Aorta (tissue), 5 donors: Measurements from ENCODE around the gene FIBCD1. TPM values are rescaled to one million over a fixed set of nuclear protein-coding genes. Genes with fewer than 3 reads are reported as not detected.

Source experiments
- ATAC-seq: fragments of 200-7000 bp; cut with Tn5 transposase; one replicate; pipeline ENCODE4 v1.9.1; 2022; ENCODE audit warnings: moderate library complexity; ENCODE audit not compliant: low FRiP score
- DNase-seq, 2 donors: peaks; one replicate each; pipeline ENCODE4 v3.0.0-alpha.2; 2020
- H3K27ac ChIP-seq, 2 donors: one replicate each; pipeline ENCODE4 v1.5.1; 2013; ENCODE audit warnings: low read length in 2 of 2, mild to moderate bottlenecking in 2 of 2, moderate library complexity in 2 of 2, control low read depth in 1 of 2, inconsistent platforms in 1 of 2, low read depth in 1 of 2
- H3K27me3 ChIP-seq, 2 donors: one replicate each; pipeline ENCODE4 v1.6.1; 2013; ENCODE audit warnings: control low read depth in 1 of 2, low read length in 1 of 2, mild to moderate bottlenecking in 1 of 2, moderate library complexity in 1 of 2; ENCODE audit not compliant: insufficient read depth in 2 of 2, control insufficient read depth in 1 of 2
- H3K36me3 ChIP-seq, 2 donors: one replicate each; pipeline ENCODE4 v1.6.1; 2013; ENCODE audit warnings: control low read depth in 1 of 2, low read length in 1 of 2, mild to moderate bottlenecking in 1 of 2; ENCODE audit not compliant: insufficient read depth in 2 of 2, control insufficient read depth in 1 of 2
- H3K4me1 ChIP-seq, 2 donors: one replicate each; pipeline ENCODE4 v1.6.1; 2013; ENCODE audit warnings: low read length in 2 of 2, control low read depth in 1 of 2, mild to moderate bottlenecking in 1 of 2, moderate library complexity in 1 of 2; ENCODE audit not compliant: insufficient read depth in 2 of 2, control insufficient read depth in 1 of 2
- H3K4me3 ChIP-seq, 2 donors: one replicate each; pipeline ENCODE4 v1.5.1; 2013; ENCODE audit warnings: low read length in 2 of 2, control low read depth in 1 of 2, mild to moderate bottlenecking in 1 of 2
- H3K9me3 ChIP-seq: one replicate; pipeline ENCODE4 v1.6.1; 2013; ENCODE audit warnings: mild to moderate bottlenecking, low read length; ENCODE audit not compliant: control insufficient read depth
- WGBS, 2 donors: extraction: QIAGEN DNeasy Blood & Tissue Kit; methylation state at CpG; one replicate each; pipeline ENCODE4 v1.1.7; 2013; 5-methylcytosine and 5-hydroxymethylcytosine counted together
- intact Hi-C, 2 donors: fragments of 100-400 bp; cut with DNase I; formaldehyde crosslinking; loops; one replicate each; pipeline versions ENCODE4 v1.14.2 to v1.15.0; 2022
- polyA plus RNA-seq, 2 donors: library from polyadenylated mRNA; stranded (reverse); fragments of 200-250 nt; gene quantifications; one replicate each; pipeline ENCODE4 v1.2.3, GENCODE V29; 2013
- total RNA-seq, 2 donors: library from RNA; stranded (reverse); fragmentation: NEBNext Ultra II Directional; extraction: Animal tissue kit (Norgen Biotek cat#: 25700); gene quantifications; one replicate each; pipeline ENCODE4 v1.2.1, GENCODE V29; 2021
- donor health status: healthy with polysubstance abuse.
- donor health status: Bipolar disorder and iron deficiency.
- donor health status: DM: no; HTN: no; CAD: no.
- donor health status: DM: no; HTN: no; CAD: no.
- donor health status: DM: yes; HTN: yes; CAD: no.

The FIBCD1 gene
- total and polyA plus RNA-seq, 4 donors: 0.13 TPM; not detected in 3

GRCh38 chr9:130862217-130862616 lies 76.8 kb downstream of the FIBCD1 start:
- WGBS, 2 donors: 76 to 77% methylated on average over 8 of the region's 8 CpGs
- H3K4me1 ChIP-seq: peaks cover 0 to 1% of the 10 kb centered on the region in 2 donors

GRCh38 chr9:130861372-130862180 lies 77.5 kb downstream of the FIBCD1 start:
- DNase-seq (no peak), ATAC-seq (no peak)
- peak overlapping the region in 1 of 2 donors; percentile 68 for H3K27ac ChIP-seq
- H3K4me1 ChIP-seq: peaks cover 0 to 1% of the 10 kb centered on the region in 2 donors
- H3K9me3 ChIP-seq: no peaks in the 10 kb centered on the region
- 43 to 50% methylated on average over 8 of the region's 8 CpGs for WGBS, 2 donors
- peaks cover 0 to 3% of the 10 kb centered on the region in 2 donors for H3K36me3 ChIP-seq
- intact Hi-C loops: loop anchor here (2.0 to 5.0 kb wide), 4 partner anchors 81 to 154 kb away; no protein-coding TSS in a partner anchor
- H3K27me3 ChIP-seq: no peaks in the 10 kb centered on the region
- H3K4me3 ChIP-seq: no peak overlapping the region

More at GRCh38 chr9:130862217-130862616, 76.8 kb downstream of the FIBCD1 start:
- Histone ChIP-seq H3K27me3 (no peaks in the 10 kb centered on the region), H3K36me3 (peaks cover 0 to 3% of the 10 kb centered on the region in 2 donors), H3K4me3 (no peak overlapping the region), H3K27ac (peak overlapping the region in 1 of 2 donors; percentile 8), H3K9me3 (no peaks in the 10 kb centered on the region)
- intact Hi-C loops: loop anchor here (2.0 to 5.0 kb wide), 3 partner anchors 91 to 155 kb away; no protein-coding TSS in a partner anchor
- DNase-seq (peak in 1 of 2 donors; percentile 24), ATAC-seq (no peak)

GRCh38 chr9:130860458-130861316 lies 78.4 kb downstream of the FIBCD1 start:
- H3K9me3 ChIP-seq: no peaks in the 10 kb centered on the region
- no peak overlapping the region for H3K4me3 ChIP-seq
- intact Hi-C loops: loop anchor here (2.0 to 5.0 kb wide), 3 partner anchors 80 to 153 kb away; no protein-coding TSS in a partner anchor
- ATAC-seq (peak; percentile 92), DNase-seq (peak; percentile 92 to 94)
- H3K4me1 ChIP-seq: peaks cover 0 to 1% of the 10 kb centered on the region in 2 donors
- H3K36me3 ChIP-seq: peaks cover 0 to 2% of the 10 kb centered on the region in 2 donors
- H3K27ac ChIP-seq: peak overlapping the region; percentile 4 to 83
- H3K27me3 ChIP-seq: no peaks in the 10 kb centered on the region
- WGBS, 2 donors: 8 to 12% methylated on average over 28 of the region's 28 CpGs

GRCh38 chr9:130858739-130859705 lies 80.0 kb downstream of the FIBCD1 start:
- Histone ChIP-seq H3K4me1 (peaks cover 0 to 1% of the 10 kb centered on the region in 2 donors), H3K36me3 (peaks cover 2 to 6% of the 10 kb centered on the region in 2 donors), H3K27ac (peak overlapping the region; percentile 3 to 72), H3K27me3 (no peaks in the 10 kb centered on the region), H3K4me3 (no peak overlapping the region), H3K9me3 (no peaks in the 10 kb centered on the region)
- intact Hi-C loops: no loop called here
- WGBS, 2 donors: 34 to 36% methylated on average over 20 of the region's 20 CpGs
- ATAC-seq (peak; percentile 11), DNase-seq (peak in 1 of 2 donors; percentile 61)

GRCh38 chr9:130857864-130858738 lies 80.9 kb downstream of the FIBCD1 start:
- Histone ChIP-seq H3K4me3 (no peak overlapping the region), H3K4me1 (peaks cover 0 to 1% of the 10 kb centered on the region in 2 donors), H3K27me3 (no peaks in the 10 kb centered on the region), H3K27ac (peak overlapping the region in 1 of 2 donors; percentile 4), H3K9me3 (no peaks in the 10 kb centered on the region), H3K36me3 (peaks cover 2 to 6% of the 10 kb centered on the region in 2 donors)
- ATAC-seq (peak; percentile 45), DNase-seq (peak; percentile 76 to 90)
- whole genome bisulfite sequencing, 2 donors: 13 to 15% methylated on average over 22 of the region's 22 CpGs
- intact Hi-C loops: no loop called here

- DNase-seq (no peak), ATAC-seq (no peak)
- Histone ChIP-seq H3K27me3 (no peaks in the 10 kb centered on the region), H3K27ac (no peak overlapping the region), H3K4me1 (peaks cover 0 to 1% of the 10 kb centered on the region in 2 donors), H3K9me3 (no peaks in the 10 kb centered on the region), H3K36me3 (peaks cover 2 to 6% of the 10 kb centered on the region in 2 donors), H3K4me3 (no peak overlapping the region)
- 67 to 68% methylated on average over 8 of the region's 8 CpGs for WGBS, 2 donors
- intact Hi-C loops: no loop called here
Measured at GRCh38 chr9:130856474-130856873, 82.6 kb downstream of the FIBCD1 start.

- 87 to 88% methylated on average over 9 of the region's 9 CpGs for WGBS, 2 donors
- no peaks in the 10 kb centered on the region for H3K9me3 ChIP-seq
- peaks cover 0 to 1% of the 10 kb centered on the region in 2 donors for H3K4me1 ChIP-seq
- no peak for ATAC-seq
- DNase-seq: peak in 1 of 2 donors; percentile 24
- H3K27me3 ChIP-seq: no peaks in the 10 kb centered on the region
- no peak overlapping the region for H3K27ac ChIP-seq
- intact Hi-C loops: no loop called here
- H3K4me3 ChIP-seq: no peak overlapping the region
- peaks cover 2 to 6% of the 10 kb centered on the region in 2 donors for H3K36me3 ChIP-seq
Measured at GRCh38 chr9:130854835-130855234, 84.2 kb downstream of the FIBCD1 start.
